Gastrocnemius medialis (tissue), 4 donors: ENCODE measurements around the gene TNIK. TPM values are rescaled to one million over a fixed set of nuclear protein-coding genes. Genes with fewer than 3 reads are reported as not detected.

Source experiments
- ATAC-seq, 2 donors: fragments of 150-250 bp; one replicate each; pipeline ENCODE4 v1.9.1; 2016
- DNase-seq, 2 donors: peaks; one replicate each; pipeline ENCODE4 v3.0.0-alpha.2; 2019
- H3K27ac ChIP-seq, 4 donors: fragments of 200-600 bp; sonication (generic); 1 replicate in 1 of 4; 2 replicates in 3 of 4; pipeline ENCODE4 v1.5.1; 2016 to 2018; ENCODE audit warnings: mild to moderate bottlenecking in 2 of 4, moderate library complexity in 1 of 4
- H3K27me3 ChIP-seq, 3 donors: fragments of 200-600 bp; sonication (generic) in 2 of 3; 1 replicate in 1 of 3; 2 replicates in 2 of 3; pipeline versions ENCODE4 v1.5.1 to v1.6.0; 2016 to 2019; ENCODE audit warnings: mild to moderate bottlenecking in 1 of 3, moderate library complexity in 1 of 3
- H3K36me3 ChIP-seq, 2 donors: fragments of 200-600 bp; sonication (generic) in 1 of 2; one replicate each; pipeline ENCODE4 v1.5.1; 2017 to 2018
- H3K4me1 ChIP-seq, 2 donors: fragments of 200-600 bp; sonication (generic) in 1 of 2; one replicate each; pipeline ENCODE4 v1.5.1; 2016 to 2017; ENCODE audit warnings: mild to moderate bottlenecking in 2 of 2
- H3K4me3 ChIP-seq, 4 donors: fragments of 200-600 bp; sonication (generic) in 3 of 4; 1 replicate in 1 of 4; 2 replicates in 3 of 4; pipeline ENCODE4 v1.5.1; 2016 to 2019; ENCODE audit warnings: mild to moderate bottlenecking in 2 of 4
- H3K9me3 ChIP-seq, 3 donors: fragments of 200-600 bp; sonication (generic) in 2 of 3; 1 replicate in 1 of 3; 2 replicates in 2 of 3; pipeline ENCODE4 v1.5.1; 2016 to 2019
- POLR2A ChIP-seq, 2 donors: fragments of 450-650 bp; IDR thresholded peaks; one replicate each; pipeline ENCODE4 v1.6.1; 2017; ENCODE audit warnings: antibody characterized with exemption in 2 of 2, mild to moderate bottlenecking in 2 of 2, moderate library complexity in 2 of 2
- in situ Hi-C, 4 donors: fragments of 200-750 bp; cut with MboI; loops; one replicate each; pipeline versions ENCODE4 v1.15.0 to v1.8.0; 2017; ENCODE audit warnings: low sequenced_read_pairs in 4 of 4
- intact Hi-C: fragments of 100-400 bp; cut with DNase I; formaldehyde crosslinking; loops from one replicate; pipeline ENCODE4 v1.15.1; 2023; ENCODE audit warnings: low total_unique reads
- total RNA-seq, 4 donors: library from RNA; depleted of rRNA; stranded (reverse); fragments of >200 nt; gene quantifications; one replicate each; pipeline versions ENCODE4 v1.1.0 to v1.2.3, GENCODE V29; 2016
- TF ChIP-seq, protein P1 (sequence below), 5 experiments: fragments of 450-650 bp in 3 of 5; fragments of 200-600 bp in 2 of 5; sonication (generic) in 2 of 5; IDR thresholded peaks in 4 of 5; conservative IDR thresholded peaks in 1 of 5; 1 replicate in 4 of 5; 2 replicates in 1 of 5; pipeline ENCODE4 v1.5.1; 2016 to 2019; ENCODE audit warnings: antibody characterized with exemption in 5 of 5, mild to moderate bottlenecking in 3 of 5, moderate library complexity in 3 of 5

TNIK gene
- total RNA-seq, 4 donors from 2014 or later: 5.2 to 19.7 (median 10.6) TPM

GRCh38 chr3:171160325-171160724 is 299.9 kb downstream of the TNIK start:
- DNase-seq: no peak
- no peak overlapping the region for H3K27ac ChIP-seq
- H3K4me1 ChIP-seq: no peaks in the 10 kb centered on the region
- no peaks in the 10 kb centered on the region for H3K27me3 ChIP-seq
- no peak for ATAC-seq
- peaks cover 0 to 46% of the 10 kb centered on the region in 2 donors for H3K36me3 ChIP-seq
- H3K4me3 ChIP-seq: no peak overlapping the region
- TF ChIP-seq, protein P1, sequence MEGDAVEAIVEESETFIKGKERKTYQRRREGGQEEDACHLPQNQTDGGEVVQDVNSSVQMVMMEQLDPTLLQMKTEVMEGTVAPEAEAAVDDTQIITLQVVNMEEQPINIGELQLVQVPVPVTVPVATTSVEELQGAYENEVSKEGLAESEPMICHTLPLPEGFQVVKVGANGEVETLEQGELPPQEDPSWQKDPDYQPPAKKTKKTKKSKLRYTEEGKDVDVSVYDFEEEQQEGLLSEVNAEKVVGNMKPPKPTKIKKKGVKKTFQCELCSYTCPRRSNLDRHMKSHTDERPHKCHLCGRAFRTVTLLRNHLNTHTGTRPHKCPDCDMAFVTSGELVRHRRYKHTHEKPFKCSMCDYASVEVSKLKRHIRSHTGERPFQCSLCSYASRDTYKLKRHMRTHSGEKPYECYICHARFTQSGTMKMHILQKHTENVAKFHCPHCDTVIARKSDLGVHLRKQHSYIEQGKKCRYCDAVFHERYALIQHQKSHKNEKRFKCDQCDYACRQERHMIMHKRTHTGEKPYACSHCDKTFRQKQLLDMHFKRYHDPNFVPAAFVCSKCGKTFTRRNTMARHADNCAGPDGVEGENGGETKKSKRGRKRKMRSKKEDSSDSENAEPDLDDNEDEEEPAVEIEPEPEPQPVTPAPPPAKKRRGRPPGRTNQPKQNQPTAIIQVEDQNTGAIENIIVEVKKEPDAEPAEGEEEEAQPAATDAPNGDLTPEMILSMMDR (IDR thresholded peaks at IDR 0.05 in 4 of 5, conservative IDR thresholded peaks at IDR 0.05 in 1 of 5): no peak
- no peak for TF ChIP-seq POLR2A (IDR thresholded peaks at IDR 0.05)
- H3K9me3 ChIP-seq: no peaks in the 10 kb centered on the region
- intact Hi-C loops (no loop called here), in situ Hi-C loops (loop anchor here in 2 of 4 donors (25.0 kb wide), 1 partner anchor 402 kb away; no protein-coding TSS in a partner anchor)

DNA sequence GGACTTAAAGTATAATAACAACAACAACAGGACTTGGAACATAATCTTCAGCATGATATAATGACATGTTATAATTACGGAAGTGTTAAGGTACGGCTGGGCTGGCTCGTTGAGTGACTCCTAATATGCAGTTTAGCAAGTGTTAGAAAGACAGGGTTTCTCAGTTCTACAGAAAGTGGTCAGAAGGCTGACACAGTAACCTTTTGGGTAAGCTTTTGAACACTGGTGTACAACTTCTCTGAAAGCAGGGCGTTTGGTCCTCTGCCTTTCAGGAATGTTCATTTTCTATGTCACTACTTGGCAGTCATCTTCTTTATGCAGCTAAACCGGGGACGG is 300.4 kb downstream of the TNIK start:
- intact Hi-C loops: no loop called here

DNA sequence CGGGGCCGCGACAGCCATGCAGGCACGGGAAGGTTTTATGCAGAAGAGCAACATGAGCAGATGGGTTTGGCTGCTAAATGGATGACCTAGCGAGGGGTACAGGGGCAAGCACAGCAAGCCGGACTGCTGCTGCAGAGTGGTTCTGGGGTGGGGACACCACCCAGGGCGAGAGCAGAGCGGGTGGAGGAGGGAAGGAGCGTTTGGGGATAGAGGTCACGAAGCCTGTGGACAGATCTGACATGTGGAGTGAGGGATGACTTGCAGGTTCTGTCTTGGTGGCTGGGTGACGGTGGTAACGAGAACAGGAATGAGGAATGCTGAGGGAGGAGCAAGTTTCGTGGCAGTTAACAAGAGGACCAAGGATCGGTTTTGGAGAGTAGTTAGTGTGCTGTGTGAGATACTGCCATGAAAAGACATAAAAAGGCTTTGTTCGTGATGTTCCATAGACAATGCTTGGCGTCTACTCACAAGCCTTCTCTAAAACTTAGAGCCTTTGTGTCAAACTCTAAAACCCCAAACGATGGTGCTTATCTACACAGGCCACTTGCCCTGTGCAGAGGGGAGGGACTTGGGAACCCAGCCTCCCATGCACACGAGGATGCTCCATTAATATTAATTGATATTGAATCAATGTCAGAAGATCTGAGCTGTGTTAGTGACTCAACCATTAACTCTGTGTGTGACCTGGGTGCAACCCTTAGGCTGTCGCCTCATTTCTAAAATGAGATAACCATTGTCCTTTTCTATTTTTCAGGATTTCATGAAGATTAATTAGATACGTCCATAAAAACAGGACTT is 301.0 kb downstream of the TNIK start:
- intact Hi-C loops (no loop called here), in situ Hi-C loops (loop anchor here in 2 of 4 donors (25.0 kb wide), 1 partner anchor 403 kb away; no protein-coding TSS in a partner anchor)
- Histone ChIP-seq H3K9me3 (no peaks in the 10 kb centered on the region), H3K4me1 (no peaks in the 10 kb centered on the region), H3K27ac (no peak overlapping the region), H3K4me3 (no peak overlapping the region), H3K27me3 (no peaks in the 10 kb centered on the region), H3K36me3 (peaks cover 0 to 43% of the 10 kb centered on the region in 2 donors)
- no peak for ATAC-seq
- no peak for TF ChIP-seq POLR2A (IDR thresholded peaks at IDR 0.05)
- TF ChIP-seq, protein P1 (IDR thresholded peaks at IDR 0.05 in 4 of 5, conservative IDR thresholded peaks at IDR 0.05 in 1 of 5): no peak
- no peak for DNase-seq

More for the DNA sequence above, 300.4 kb downstream of the TNIK start:
- no peaks in the 10 kb centered on the region for H3K4me1 ChIP-seq
- H3K4me3 ChIP-seq: no peak overlapping the region
- ATAC-seq: no peak
- no peaks in the 10 kb centered on the region for H3K27me3 ChIP-seq
- no peak overlapping the region for H3K27ac ChIP-seq
- H3K9me3 ChIP-seq: no peaks in the 10 kb centered on the region
- TF ChIP-seq, protein P1 (IDR thresholded peaks at IDR 0.05 in 4 of 5, conservative IDR thresholded peaks at IDR 0.05 in 1 of 5): no peak
- no peak for TF ChIP-seq POLR2A (IDR thresholded peaks at IDR 0.05)
- DNase-seq: no peak
- in situ Hi-C loops: loop anchor here in 2 of 4 donors (25.0 kb wide), 1 partner anchor 403 kb away; no protein-coding TSS in a partner anchor
- H3K36me3 ChIP-seq: peaks cover 0 to 49% of the 10 kb centered on the region in 2 donors

- Histone ChIP-seq H3K9me3 (no peaks in the 10 kb centered on the region), H3K4me3 (no peak overlapping the region), H3K36me3 (peaks cover 0 to 34% of the 10 kb centered on the region in 2 donors), H3K4me1 (no peaks in the 10 kb centered on the region), H3K27ac (no peak overlapping the region), H3K27me3 (no peaks in the 10 kb centered on the region)
- no peak for TF ChIP-seq POLR2A (IDR thresholded peaks at IDR 0.05)
- TF ChIP-seq, protein P1 (IDR thresholded peaks at IDR 0.05 in 4 of 5, conservative IDR thresholded peaks at IDR 0.05 in 1 of 5): no peak
- in situ Hi-C loops: loop anchor here in 2 of 4 donors (25.0 kb wide), 1 partner anchor 404 kb away; no protein-coding TSS in a partner anchor
- ATAC-seq (no peak), DNase-seq (no peak)
- intact Hi-C loops: no loop called here
Observed at GRCh38 chr3:171157980-171158379, 302.2 kb downstream of the TNIK start.
